IMR-90 (cell line): ENCODE data around the gene PPP2R5B. TPM values are rescaled to one million over a fixed set of nuclear protein-coding genes. Genes with fewer than 3 reads are reported as not detected.

Source experiments
- ATAC-seq: fragments of 200-7000 bp; cut with Tn5 transposase; 2 replicates; pipeline ENCODE4 v1.9.1; 2020; ENCODE audit warnings: low read depth, mild to moderate bottlenecking, moderate library complexity
- BruUV-seq: library from RNA; stranded (reverse); fragments of 400-500 nt; replicated peaks from 2 replicates; lab custom pipeline; 2021; lab: Mats Ljungman, UMichigan
- CTCF ChIA-PET: fragments of 300-600 bp; formaldehyde crosslinking; extraction: SDS; loops from one replicate; lab custom pipeline; 2021; ENCODE audit warnings: antibody characterized with exemption; lab: Yijun Ruan, JAX
- POLR2A ChIA-PET: fragments of 300-600 bp; sonication (Branson Sonifier 250); formaldehyde crosslinking; loops from one replicate; lab custom pipeline; 2022; ENCODE audit warnings: antibody characterized with exemption; ENCODE audit not compliant: unreplicated experiment; lab: Charles Lee
- DNase-seq: peaks from one replicate; pipeline ENCODE4 v3.0.0; 2013
- H2AFZ ChIP-seq: replicated peaks from 2 replicates; pipeline ENCODE3; 2013; ENCODE audit warnings: low read length, mild to moderate bottlenecking; ENCODE audit not compliant: poor library complexity
- H2AK5ac ChIP-seq: 2 replicates; pipeline ENCODE4 v1.6.1; 2013; ENCODE audit warnings: low read depth, low read length, inconsistent platforms
- H2AK9ac ChIP-seq: replicated peaks from 2 replicates; pipeline ENCODE3; 2013; ENCODE audit warnings: mild to moderate bottlenecking, low read depth, low read length, moderate library complexity; ENCODE audit not compliant: poor library complexity
- H2BK120ac ChIP-seq: 2 replicates; pipeline ENCODE4 v1.6.1; 2013; ENCODE audit warnings: low read depth, low read length, inconsistent platforms
- H2BK15ac ChIP-seq: 3 replicates; pipeline ENCODE4 v1.6.1; 2013; ENCODE audit warnings: low read depth, low read length, inconsistent platforms
- H2BK20ac ChIP-seq: 2 replicates; pipeline ENCODE4 v1.6.1; 2013; ENCODE audit warnings: low read depth, mild to moderate bottlenecking, inconsistent platforms, low read length, moderate library complexity
- H2BK5ac ChIP-seq: 2 replicates; pipeline ENCODE4 v1.6.1; 2013; ENCODE audit warnings: mild to moderate bottlenecking, low read depth, low read length, inconsistent platforms; ENCODE audit not compliant: poor library complexity, severe bottlenecking
- H3K14ac ChIP-seq: replicated peaks from 2 replicates; pipeline ENCODE4 v1.6.1; 2013; ENCODE audit warnings: low read depth, low read length, inconsistent platforms
- H3K18ac ChIP-seq: 2 replicates; pipeline ENCODE4 v1.6.1; 2013; ENCODE audit warnings: low read depth, low read length, control low read depth
- H3K23ac ChIP-seq: 2 replicates; pipeline ENCODE4 v1.6.1; 2013; ENCODE audit warnings: low read depth, low read length, inconsistent platforms
- H3K27ac ChIP-seq: 2 replicates; pipeline ENCODE4 v1.5.1; 2013; ENCODE audit warnings: mild to moderate bottlenecking, control low read depth, low read length; ENCODE audit not compliant: insufficient read depth
- H3K27me3 ChIP-seq: 2 replicates; pipeline ENCODE4 v1.6.1; 2013; ENCODE audit warnings: low read length; ENCODE audit not compliant: control insufficient read depth, insufficient read depth
- H3K36me3 ChIP-seq: 2 replicates; pipeline ENCODE4 v1.6.1; 2013; ENCODE audit warnings: low read length, mixed read lengths; ENCODE audit not compliant: control insufficient read depth, insufficient read depth
- H3K4ac ChIP-seq: 2 replicates; pipeline ENCODE4 v1.6.1; 2013; ENCODE audit warnings: low read depth, low read length, inconsistent platforms
- H3K4me1 ChIP-seq: 2 replicates; pipeline ENCODE4 v1.6.1; 2013; ENCODE audit warnings: low read length, mixed read lengths; ENCODE audit not compliant: control insufficient read depth, insufficient read depth
- H3K4me2 ChIP-seq: 2 replicates; pipeline ENCODE4 v1.6.1; 2013; ENCODE audit warnings: low read depth, mild to moderate bottlenecking, control low read depth, low read length, moderate library complexity
- H3K4me3 ChIP-seq: 2 replicates; pipeline ENCODE4 v1.5.1; 2013; ENCODE audit warnings: low read depth, mild to moderate bottlenecking, control low read depth, low read length, moderate library complexity; ENCODE audit not compliant: insufficient read depth
- H3K56ac ChIP-seq: 2 replicates; pipeline ENCODE4 v1.6.1; 2013; ENCODE audit warnings: low read length, inconsistent platforms; ENCODE audit not compliant: insufficient read depth; ENCODE audit errors: extremely low read depth
- H3K79me1 ChIP-seq, 2 experiments: 2 replicates each; pipeline ENCODE4 v1.6.1; 2013; ENCODE audit warnings: low read length in 2 of 2, inconsistent platforms in 1 of 2, low read depth in 1 of 2
- H3K9ac ChIP-seq: 2 replicates; pipeline ENCODE4 v1.6.1; 2013; ENCODE audit warnings: low read depth, low read length, control low read depth
- H3K9me1 ChIP-seq: 2 replicates; pipeline ENCODE4 v1.6.1; 2013; ENCODE audit warnings: low read length, inconsistent platforms; ENCODE audit not compliant: insufficient read depth
- H3K9me3 ChIP-seq: 2 replicates; pipeline ENCODE4 v1.6.1; 2013; ENCODE audit warnings: low read length; ENCODE audit not compliant: control insufficient read depth, insufficient read depth
- H4K20me1 ChIP-seq: 2 replicates; pipeline ENCODE4 v1.6.1; 2013; ENCODE audit warnings: low read length, inconsistent platforms; ENCODE audit not compliant: insufficient read depth
- H4K5ac ChIP-seq: 2 replicates; pipeline ENCODE4 v1.6.1; 2013; ENCODE audit warnings: mild to moderate bottlenecking, low read depth, low read length, control low read depth
- H4K8ac ChIP-seq, 2 experiments: 2 replicates each; pipeline ENCODE4 v1.6.1; 2013; ENCODE audit warnings: low read depth in 2 of 2, low read length in 2 of 2, control low read depth in 1 of 2, inconsistent platforms in 1 of 2
- H4K91ac ChIP-seq: 2 replicates; pipeline ENCODE4 v1.6.1; 2013; ENCODE audit warnings: low read depth, low read length, inconsistent platforms; ENCODE audit not compliant: insufficient read depth
- BHLHE40 ChIP-seq: fragments of 150-350 bp; IDR thresholded peaks from 2 replicates; pipeline ENCODE4 v1.6.1; 2016; ENCODE audit warnings: mild to moderate bottlenecking, low read depth, low read length
- CHD1 ChIP-seq: IDR thresholded peaks from 2 replicates; pipeline ENCODE4 v1.6.1; 2012; ENCODE audit warnings: low read depth, low read length, improper control_type of control experiment
- CTCF ChIP-seq: conservative IDR thresholded peaks from 2 replicates; pipeline ENCODE4 v1.5.1; 2012; ENCODE audit warnings: mild to moderate bottlenecking, low read depth, low read length, improper control_type of control experiment
- ELK1 ChIP-seq: fragments of 150-350 bp; IDR thresholded peaks from 2 replicates; pipeline ENCODE4 v1.6.1; 2016; ENCODE audit warnings: low read depth, mild to moderate bottlenecking, low read length, moderate library complexity, borderline replicate concordance
- MAFK ChIP-seq: IDR thresholded peaks from 2 replicates; pipeline ENCODE4 v1.6.1; 2012; ENCODE audit warnings: low read depth, low read length, improper control_type of control experiment
- MAZ ChIP-seq: IDR thresholded peaks from 2 replicates; pipeline ENCODE4 v1.6.1; 2012; ENCODE audit warnings: low read depth, mild to moderate bottlenecking, low read length, improper control_type of control experiment, moderate library complexity, borderline replicate concordance
- NFE2L2 ChIP-seq: fragments of 150-350 bp; IDR thresholded peaks from 2 replicates; pipeline ENCODE4 v1.6.1; 2016; ENCODE audit warnings: low read depth, mild to moderate bottlenecking, low read length
- POLR2A ChIP-seq: IDR thresholded peaks from 2 replicates; pipeline ENCODE4 v1.6.1; 2012; ENCODE audit warnings: mild to moderate bottlenecking, low read depth, low read length
- RAD21 ChIP-seq: IDR thresholded peaks from 2 replicates; pipeline ENCODE4 v1.6.1; 2012; ENCODE audit warnings: low read length, improper control_type of control experiment
- RCOR1 ChIP-seq: IDR thresholded peaks from 2 replicates; pipeline ENCODE4 v1.6.1; 2012; ENCODE audit warnings: mild to moderate bottlenecking, low read length, improper control_type of control experiment; ENCODE audit not compliant: insufficient replicate concordance
- RFX5 ChIP-seq: IDR thresholded peaks from 2 replicates; pipeline ENCODE4 v1.8.0; 2012; ENCODE audit warnings: low read depth, mild to moderate bottlenecking, low read length, moderate library complexity
- WGBS, 2 experiments: methylation state at CpG; one replicate each; pipeline versions ENCODE4 v1.1.5 to v1.1.7; 2013; ENCODE audit warnings: missing lambda C conversion rate in 2 of 2; ENCODE audit not compliant: insufficient read length in 1 of 2; ENCODE audit errors: extremely low coverage in 2 of 2; 5-methylcytosine and 5-hydroxymethylcytosine counted together
- dilution Hi-C: fragments of 300-500 bp; cut with HindIII; formaldehyde crosslinking; loops from one replicate; pipeline ENCODE4 v1.14.3; 2018; ENCODE audit warnings: low sequenced_read_pairs; ENCODE audit not compliant: unreplicated experiment
- in situ Hi-C: fragments of 300-500 bp; cut with MboI; formaldehyde crosslinking; loops from 3 replicates; pipeline ENCODE4 v1.14.3; 2019; ENCODE audit warnings: low sequenced_read_pairs, inconsistent platforms, mixed read lengths
- intact Hi-C: fragments of 100-400 bp; cut with micrococcal nuclease; formaldehyde crosslinking; loops from 2 replicates; pipeline ENCODE4 v1.10.0; 2022
- polyA plus RNA-seq, 3 experiments: library from polyadenylated mRNA; depleted of rRNA; stranded (reverse); fragments of >200 nt; gene quantifications; 2 replicates each; pipeline ENCODE4 v1.2.3, GENCODE V29; 2012; ENCODE audit warnings: low replicate concordance in 1 of 3
- total RNA-seq: library from RNA; depleted of rRNA; stranded (reverse); fragments of >200 nt; gene quantifications from 2 replicates; pipeline ENCODE4 v1.2.3, GENCODE V29; 2012

PPP2R5B gene
- total and polyA plus RNA-seq, 2 of the 4 experiments (the other 2 are of a cell fraction) = 6.5 to 23.6 TPM

- no peak overlapping the region for H2AK9ac ChIP-seq
- WGBS, 2 experiments = no CpG with 5 or more reads among the region's 3 CpGs
- H3K18ac ChIP-seq = no peak overlapping the region
- BruUV-seq = no TSS peak
- in situ Hi-C loops (loop anchor here (5.0 kb wide), 1 partner anchor 86 kb away; no protein-coding TSS in a partner anchor), dilution Hi-C loops (no loop called here), intact Hi-C loops (no loop called here)
- no peak overlapping the region for H2BK15ac ChIP-seq
- POLR2A ChIA-PET = no interaction called here
- H3K4ac ChIP-seq = no peak overlapping the region
- H3K36me3 ChIP-seq = no peaks in the 10 kb centered on the region
- CTCF ChIA-PET = no interaction called here
- no peak overlapping the region for H3K4me3 ChIP-seq
- no peak for DNase-seq
- no peak overlapping the region for H4K91ac ChIP-seq
- no peak overlapping the region for H3K4me2 ChIP-seq
- no peak overlapping the region for H2BK5ac ChIP-seq
- no peak overlapping the region for H2BK20ac ChIP-seq
- H3K9ac ChIP-seq = no peak overlapping the region
- H4K20me1 ChIP-seq = no peaks in the 10 kb centered on the region; the same call in 1 of the 2 replicates
- no peaks in the 10 kb centered on the region for H3K9me3 ChIP-seq
- no peak overlapping the region for H3K56ac ChIP-seq
- TF ChIP-seq NFE2L2 (no peak), BHLHE40 (no peak), POLR2A (no peak), MAZ (no peak), CTCF (no peak), RCOR1 (no peak), ELK1 (no peak), RFX5 (no peak), CHD1 (no peak), MAFK (no peak), RAD21 (no peak)
- H3K27me3 ChIP-seq = no peaks in the 10 kb centered on the region
- no peak for ATAC-seq
- no peak overlapping the region for H4K8ac ChIP-seq
- no peak overlapping the region for H2AFZ ChIP-seq
- H3K79me1 ChIP-seq = peaks cover 10 to 25% of the 10 kb centered on the region in 2 experiments
- H3K23ac ChIP-seq = no peak overlapping the region
- no peak overlapping the region for H3K27ac ChIP-seq
- H2BK120ac ChIP-seq = no peak overlapping the region
- H3K9me1 ChIP-seq = 0 out of 2 replicates have a peak, but pooled peaks cover 6% of the 10 kb centered on the region
- no peak overlapping the region for H2AK5ac ChIP-seq
- H3K14ac ChIP-seq = no peak overlapping the region
- H4K5ac ChIP-seq = no peak overlapping the region
- peaks cover 10% of the 10 kb centered on the region for H3K4me1 ChIP-seq
Measured at GRCh38 chr11:64921384-64921783, 3.1 kb upstream of the PPP2R5B start.
